Pancreas (tissue), 10 donors: Measurements from ENCODE around the gene CORO7. TPM values are rescaled to one million over a fixed set of nuclear protein-coding genes. Genes with fewer than 3 reads are reported as not detected.

Experiments
- ATAC-seq, 4 donors: fragments of 200-7000 bp; cut with Tn5 transposase; one replicate each; pipeline versions ENCODE4 v1.8.0 to v1.9.1; 2020; ENCODE audit warnings: mild to moderate bottlenecking in 4 of 4, moderate library complexity in 4 of 4
- DNase-seq, 6 donors: peaks; one replicate each; pipeline ENCODE4 v3.0.0-alpha.2; 2020
- FAIRE-seq: peaks from 2 replicates; lab custom pipeline; 2012; peaks lifted over from hg19 to GRCh38; lab: Jason Lieb, UNC
- H3K27ac ChIP-seq, 4 donors: fragments of 200-600 bp; sonication (generic); 1 replicate in 3 of 4; 2 replicates in 1 of 4; pipeline versions ENCODE4 v1.5.0 to v1.8.0; 2020
- H3K27me3 ChIP-seq, 4 donors: fragments of 200-600 bp; one replicate each; pipeline ENCODE4 v1.8.0; 2021
- H3K36me3 ChIP-seq, 3 donors: fragments of 200-600 bp; sonication (generic) in 1 of 3; one replicate each; pipeline versions ENCODE4 v1.5.0 to v1.8.0; 2020 to 2021
- H3K4me1 ChIP-seq, 3 donors: fragments of 200-600 bp; one replicate each; pipeline ENCODE4 v1.8.0; 2021
- H3K4me3 ChIP-seq, 4 donors: fragments of 200-600 bp; sonication (generic) in 2 of 4; one replicate each; pipeline versions ENCODE4 v1.5.0 to v1.8.0; 2020 to 2021
- H3K9me3 ChIP-seq, 4 donors: fragments of 200-600 bp; one replicate each; pipeline ENCODE4 v1.8.0; 2021
- CTCF ChIP-seq, 4 donors: fragments of 200-600 bp; sonication (generic) in 3 of 4; IDR thresholded peaks; one replicate each; pipeline versions ENCODE4 v1.5.0 to v1.8.0; 2021; ENCODE audit warnings: antibody characterized with exemption in 4 of 4
- WGBS, 2 donors: extraction: QIAGEN DNeasy Blood & Tissue Kit; methylation state at CpG; one replicate each; pipeline ENCODE4 v1.1.7; 2013; 5-methylcytosine and 5-hydroxymethylcytosine counted together
- intact Hi-C, 3 donors: fragments of 100-400 bp; cut with DNase I; formaldehyde crosslinking; loops; one replicate each; pipeline versions ENCODE4 v1.11.1 to v1.14.2; 2022
- polyA plus RNA-seq, 2 donors: library from polyadenylated mRNA; stranded (reverse); fragments of 200-250 nt; gene quantifications; one replicate each; pipeline ENCODE4 v1.2.3, GENCODE V29; 2013
- total RNA-seq, 6 donors: library from RNA; stranded (reverse); fragmentation: NEBNext Ultra II Directional in 4 of 6; extraction: Animal tissue kit (Norgen Biotek cat#: 25700) in 4 of 6; gene quantifications; one replicate each; pipeline versions ENCODE4 v1.2.1 to v1.2.4, GENCODE V29; 2021 to 2023
- donor health status: healthy with polysubstance abuse.
- donor health status: DM: no; HTN: no; CAD: no; lungs with moderate emphysema.
- donor health status: DM: no; HTN: no; CAD: no.
- donor health status: control.
- donor health status: control.
- donor health status: Bipolar disorder and iron deficiency.
- donor health status: DM: yes; HTN: yes; CAD: no.
- donor health status: DM: no; HTN: no; CAD: no.
- donor health status: DM: no; HTN: no; CAD: no.
- donor health status: DM: yes; HTN: yes; CAD: no.

The CORO7 gene
- total and polyA plus RNA-seq, 8 donors, result 8.4 to 29.6 (median 18.7) TPM

DNA sequence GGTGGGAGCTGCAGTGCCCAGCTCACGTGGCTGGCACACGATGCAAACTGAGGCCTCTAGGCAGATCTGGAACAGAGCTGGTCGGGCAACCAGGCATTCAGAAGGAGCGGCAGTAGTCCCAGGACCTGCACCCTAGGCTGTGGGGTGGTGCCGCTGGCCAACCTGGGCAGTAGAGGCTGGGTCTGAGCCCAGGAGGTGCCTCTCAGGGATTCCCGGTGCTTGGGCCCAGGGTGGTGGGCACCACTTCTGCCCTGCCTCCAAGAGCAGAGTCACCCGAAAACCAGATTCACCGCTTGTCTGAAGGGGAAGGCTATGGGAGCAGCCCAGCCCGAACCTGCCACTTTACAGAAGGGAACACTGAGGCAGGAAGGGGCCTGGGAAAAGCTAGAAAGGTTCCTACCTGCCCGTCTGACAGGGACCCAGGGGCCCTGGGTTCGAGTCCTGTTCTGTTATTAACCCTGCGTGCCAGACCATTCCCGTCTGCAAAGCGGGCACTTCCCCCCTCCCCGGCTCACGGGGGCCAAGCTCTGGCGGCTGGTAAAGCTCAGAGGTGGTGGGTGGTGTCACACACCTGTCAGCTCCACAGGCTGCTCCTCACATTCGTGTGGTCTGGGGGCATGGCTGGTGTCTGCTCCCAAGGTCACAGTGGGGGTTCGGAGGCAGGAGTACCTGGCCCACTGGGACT lies 83.6 kb downstream of the CORO7 start:
- H3K36me3 ChIP-seq, result peaks cover 0 to 14% (median 3%) of the 10 kb centered on the region in 3 donors
- no peak for TF ChIP-seq CTCF (IDR thresholded peaks at IDR 0.05)
- WGBS, 2 donors, result 79 to 82% methylated on average over 18 to 19 of the region's 19 CpGs
- H3K27me3 ChIP-seq, result no peaks in the 10 kb centered on the region
- peaks cover 0 to 13% (median 6%) of the 10 kb centered on the region in 3 donors for H3K4me1 ChIP-seq
- ATAC-seq (no peak), DNase-seq (no peak), FAIRE-seq (no peak)
- intact Hi-C loops, result loop anchor here in 2 of 3 donors (2.0 to 10.0 kb wide), 3 partner anchors 44 to 135 kb away; no protein-coding TSS in a partner anchor
- no peak overlapping the region for H3K4me3 ChIP-seq
- H3K9me3 ChIP-seq, result no peaks in the 10 kb centered on the region
- H3K27ac ChIP-seq, result no peak overlapping the region

DNA sequence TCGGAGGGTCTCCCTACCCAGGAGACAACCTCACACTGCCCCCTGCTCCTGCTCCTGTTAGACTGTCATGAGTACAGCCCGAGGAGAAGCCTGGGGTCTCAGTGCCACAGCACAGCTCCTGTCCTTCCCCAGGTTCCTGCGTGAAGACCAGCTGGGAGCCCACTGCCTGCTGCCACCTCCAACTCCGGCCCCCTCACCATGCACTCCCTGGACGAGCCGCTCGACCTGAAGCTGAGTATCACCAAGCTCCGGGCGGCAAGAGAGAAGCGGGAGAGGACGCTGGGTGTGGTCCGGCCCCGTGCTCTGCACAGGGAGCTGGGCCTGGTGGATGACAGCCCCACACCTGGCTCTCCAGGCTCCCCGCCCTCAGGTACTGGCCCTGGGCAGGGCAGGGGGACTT lies 84.3 kb downstream of the CORO7 start:
- peaks cover 0 to 7% (median 3%) of the 10 kb centered on the region in 3 donors for H3K36me3 ChIP-seq
- peaks cover 0 to 13% (median 6%) of the 10 kb centered on the region in 3 donors for H3K4me1 ChIP-seq
- no peak for DNase-seq
- FAIRE-seq, result no peak
- no peak overlapping the region for H3K4me3 ChIP-seq
- no peak overlapping the region for H3K27ac ChIP-seq
- ATAC-seq, result no peak
- TF ChIP-seq CTCF (IDR thresholded peaks at IDR 0.05), result no peak
- intact Hi-C loops, result loop anchor here in 2 of 3 donors (2.0 to 10.0 kb wide), 3 partner anchors 43 to 135 kb away; no protein-coding TSS in a partner anchor
- H3K9me3 ChIP-seq, result no peaks in the 10 kb centered on the region
- no peaks in the 10 kb centered on the region for H3K27me3 ChIP-seq
- WGBS, 2 donors, result 84 to 89% methylated on average over 14 of the region's 14 CpGs

DNA sequence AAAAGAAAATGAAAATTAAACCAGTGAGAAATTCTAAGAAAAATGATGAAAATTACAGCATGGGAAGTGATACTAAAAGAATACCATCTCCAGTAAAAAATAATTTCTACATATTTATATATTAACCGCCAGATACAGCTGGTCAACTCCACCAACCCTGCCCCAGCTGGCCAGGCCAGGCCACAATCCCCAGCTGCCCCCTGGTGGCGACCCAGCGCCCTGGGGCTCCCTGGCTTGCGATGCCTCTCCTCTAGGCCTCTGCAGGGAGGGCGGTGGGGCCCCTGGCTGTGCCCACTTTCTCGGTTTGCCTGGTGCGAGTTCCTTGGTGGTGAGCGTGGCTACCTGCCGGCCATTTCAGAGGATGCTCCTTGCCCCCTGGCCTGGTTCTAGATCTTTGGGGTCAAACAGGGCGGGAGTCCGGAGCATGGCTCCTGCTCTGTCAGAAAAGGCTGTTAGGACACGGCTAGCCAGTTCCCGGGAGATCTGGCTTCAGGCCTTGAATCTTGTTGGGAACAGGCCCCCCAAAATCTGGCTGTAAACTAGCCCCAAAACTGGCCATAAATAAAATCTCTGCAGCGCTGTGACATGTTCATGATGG lies 86.0 kb downstream of the CORO7 start:
- peak; percentile 84 to 97 (median 92) for TF ChIP-seq CTCF (IDR thresholded peaks at IDR 0.05)
- 35 to 43% methylated on average over 14 of the region's 14 CpGs for WGBS, 2 donors
- DNase-seq (peak; percentile 69 to 96 (median 86)), FAIRE-seq (no peak), ATAC-seq (peak; percentile 65 to 79 (median 76))
- no peaks in the 10 kb centered on the region for H3K27me3 ChIP-seq
- no peak overlapping the region for H3K27ac ChIP-seq
- H3K36me3 ChIP-seq, result peaks cover 0 to 3% (median 0%) of the 10 kb centered on the region in 3 donors
- no peak overlapping the region for H3K4me3 ChIP-seq
- no peaks in the 10 kb centered on the region for H3K9me3 ChIP-seq
- H3K4me1 ChIP-seq, result peaks cover 0 to 14% (median 6%) of the 10 kb centered on the region in 3 donors
- intact Hi-C loops, result loop anchor here in 2 of 3 donors (5.0 to 10.0 kb wide), 2 partner anchors 46 to 133 kb away; no protein-coding TSS in a partner anchor

GRCh38 chr16:4328782-4329775 lies 87.3 kb downstream of the CORO7 start:
- DNase-seq, result peak in 1 of 6 donors; percentile 53
- TF ChIP-seq CTCF (IDR thresholded peaks at IDR 0.05), result no peak
- peaks cover 0 to 3% (median 0%) of the 10 kb centered on the region in 3 donors for H3K36me3 ChIP-seq
- no peaks in the 10 kb centered on the region for H3K9me3 ChIP-seq
- ATAC-seq, result peak in 1 of 4 donors; percentile 5
- intact Hi-C loops, result loop anchor here in 1 of 3 donors (2.0 kb wide), 1 partner anchor 40 kb away; no protein-coding TSS in a partner anchor
- peak overlapping the region; percentile 70 to 86 (median 76) for H3K27ac ChIP-seq
- H3K4me1 ChIP-seq, result peaks cover 9 to 25% (median 10%) of the 10 kb centered on the region in 3 donors
- H3K4me3 ChIP-seq, result no peak overlapping the region
- H3K27me3 ChIP-seq, result no peaks in the 10 kb centered on the region
- WGBS, 2 donors, result 50 to 57% methylated on average over 17 of the region's 17 CpGs
- no peak for FAIRE-seq
